Measurements from ENCODE around the gene HIPK2.

The HIPK2 gene

DNA sequence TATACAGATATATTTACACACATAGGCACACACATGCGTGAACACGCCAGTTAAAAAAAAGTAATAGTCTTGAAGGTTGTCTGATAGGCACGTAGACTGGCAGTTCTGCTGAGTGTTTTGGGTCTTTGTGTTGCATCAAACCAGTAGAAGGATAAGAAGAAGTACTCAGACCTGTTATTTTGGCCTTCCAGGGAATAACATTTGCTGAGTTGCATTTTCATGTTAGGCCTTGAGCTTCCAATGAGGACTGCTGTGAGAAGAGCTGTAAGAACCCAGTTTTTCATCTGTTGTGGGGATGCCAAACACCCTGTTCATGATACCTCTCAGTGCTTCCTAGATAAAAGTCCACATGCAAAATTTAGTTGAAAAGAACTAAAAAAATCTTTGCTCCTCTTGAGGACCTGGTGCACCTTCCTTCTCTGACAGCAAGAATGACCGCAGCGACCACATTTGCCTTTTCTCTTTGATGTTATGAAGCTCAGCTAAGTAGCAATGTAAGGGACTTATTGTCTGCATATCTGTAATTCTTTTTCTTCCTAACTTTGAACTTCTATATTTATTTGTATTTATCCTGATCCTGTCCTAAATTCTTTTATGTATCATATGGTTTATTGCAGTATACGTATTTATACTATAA lies 27.2 kb downstream of the HIPK2 start:
- DNase-seq, result no peak

DNA sequence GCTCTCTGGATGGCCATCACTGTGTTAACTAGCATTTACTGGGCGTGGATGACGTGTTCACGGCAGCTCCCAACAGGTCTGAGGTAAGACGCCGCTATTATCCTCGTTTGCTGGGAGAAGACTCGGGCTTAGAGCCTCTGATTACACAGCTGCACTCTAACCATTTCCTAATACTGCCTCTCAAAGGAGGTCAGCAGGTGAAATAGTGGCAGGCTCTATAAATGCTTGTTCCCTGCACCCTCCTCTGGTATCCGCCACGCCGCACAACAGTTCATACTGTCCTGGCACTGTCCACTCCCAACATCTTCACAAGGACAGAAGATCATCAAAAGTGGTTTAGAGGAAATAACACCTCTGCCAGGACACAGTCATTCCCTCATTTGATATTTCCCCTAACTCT lies 28.3 kb downstream of the HIPK2 start:
- DNase-seq, result peak; percentile 45

DNA sequence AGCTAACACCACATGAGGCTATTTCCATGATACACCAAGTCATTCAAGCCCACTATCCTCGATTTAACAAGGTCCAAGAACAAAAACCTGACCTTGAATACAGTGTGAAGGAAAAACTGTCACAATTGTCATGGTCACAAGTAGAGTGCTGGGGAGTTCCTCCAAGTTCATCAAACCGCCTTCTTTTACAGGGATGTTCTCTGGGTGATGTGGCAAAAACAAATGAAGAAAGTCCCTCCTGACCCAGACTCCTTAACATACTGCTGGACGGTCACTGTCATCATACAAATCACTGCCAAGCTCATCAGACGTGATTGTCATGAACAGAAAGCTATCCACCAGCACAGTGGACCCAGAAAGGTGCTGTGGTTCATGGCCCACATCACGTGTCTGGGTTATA lies 28.9 kb downstream of the HIPK2 start:
- DNase-seq, result no peak

DNA sequence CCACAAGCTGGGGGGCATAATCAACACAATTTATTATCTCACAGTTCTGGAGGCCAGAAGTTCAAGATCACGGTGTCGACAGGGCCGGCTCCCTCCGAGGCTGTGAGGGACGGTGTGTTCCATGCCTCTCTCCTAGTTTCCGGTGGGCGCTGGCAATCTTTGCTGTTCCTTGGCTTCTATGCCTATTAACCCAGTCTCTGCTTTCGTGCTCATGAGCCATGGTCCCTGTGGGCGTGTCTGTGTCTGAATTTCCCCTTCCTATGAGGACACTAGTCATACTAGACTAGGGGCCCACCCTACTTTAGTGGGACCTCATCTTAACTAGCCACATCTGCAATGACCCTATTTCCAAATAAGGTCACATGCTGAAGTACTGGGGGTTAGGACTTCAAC lies 29.4 kb downstream of the HIPK2 start:
- DNase-seq, result no peak

DNA sequence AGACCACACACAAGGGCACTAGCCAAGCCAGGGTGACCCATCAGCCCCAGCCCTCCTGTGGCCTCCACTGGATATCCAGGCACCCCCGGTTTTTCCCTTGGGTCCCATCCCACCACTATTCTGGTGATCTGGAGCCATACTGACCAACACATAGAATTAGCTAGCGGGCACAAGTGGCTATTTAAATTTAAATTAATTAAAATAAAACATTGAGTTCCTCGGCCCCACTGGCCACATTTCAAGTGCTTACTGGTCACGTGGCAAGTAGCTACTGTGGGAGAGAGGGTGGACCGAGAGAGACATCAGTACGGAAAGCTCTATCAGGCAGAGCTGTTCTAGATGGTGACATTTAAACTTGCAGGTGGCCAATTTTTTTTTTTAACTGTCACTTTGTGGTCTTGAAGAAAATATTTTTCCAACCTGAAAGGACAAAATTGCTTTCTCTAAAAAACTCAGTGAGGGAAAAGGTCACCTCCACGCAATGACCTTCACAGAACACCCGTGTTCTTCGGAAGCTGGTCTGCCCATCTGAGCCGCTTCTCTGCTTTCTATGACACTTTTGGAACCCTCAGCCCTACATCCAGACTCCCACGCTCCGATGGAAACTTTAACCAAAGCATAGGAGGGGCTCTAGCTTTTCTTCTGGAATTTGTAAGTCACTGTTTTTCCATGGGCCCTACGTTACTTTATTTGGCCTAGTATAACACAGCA lies 30.0 kb downstream of the HIPK2 start:
- no peak for DNase-seq

DNA sequence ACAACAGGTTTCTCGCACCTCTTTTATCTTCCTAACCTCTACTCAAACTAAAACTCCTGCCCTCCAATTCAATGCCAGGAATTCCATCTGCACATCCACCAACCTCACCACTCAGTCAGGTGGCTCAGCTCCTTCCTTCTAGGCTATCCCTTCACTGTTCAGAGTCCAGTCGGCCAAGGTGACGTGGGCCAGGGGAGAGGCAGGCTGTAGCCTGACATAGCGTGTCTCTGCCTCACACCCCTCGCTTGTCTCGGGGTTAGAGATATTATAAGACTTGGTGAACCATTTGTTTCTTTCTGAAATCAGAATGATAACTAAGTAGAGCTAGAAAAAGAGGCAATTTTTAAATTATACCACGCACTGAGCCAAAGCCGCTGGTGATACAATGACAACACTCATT lies 31.1 kb downstream of the HIPK2 start:
- no peak for DNase-seq

DNA sequence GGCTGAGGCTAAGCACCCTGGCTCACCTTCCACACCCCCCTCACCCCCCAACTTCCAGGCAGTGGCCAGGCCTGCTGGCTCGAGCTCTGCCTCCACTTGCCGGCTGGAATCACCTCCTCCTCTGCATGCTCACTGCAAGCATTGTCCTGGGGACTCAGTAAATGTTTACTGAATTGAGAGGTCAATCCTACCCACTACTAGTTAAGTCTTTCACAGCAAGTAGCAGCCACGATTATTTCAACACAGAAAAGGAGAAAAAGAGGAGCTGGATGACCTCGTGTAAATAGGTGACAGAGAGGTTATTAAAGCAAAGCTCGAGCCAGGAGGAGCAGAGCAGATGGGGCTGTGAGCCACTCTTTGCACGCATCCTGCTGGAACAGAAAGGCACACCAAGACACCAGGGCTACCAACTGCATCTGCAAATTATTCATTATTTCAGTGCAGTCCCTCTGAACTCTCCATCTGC lies 32.1 kb downstream of the HIPK2 start:
- DNase-seq, result no peak

DNA sequence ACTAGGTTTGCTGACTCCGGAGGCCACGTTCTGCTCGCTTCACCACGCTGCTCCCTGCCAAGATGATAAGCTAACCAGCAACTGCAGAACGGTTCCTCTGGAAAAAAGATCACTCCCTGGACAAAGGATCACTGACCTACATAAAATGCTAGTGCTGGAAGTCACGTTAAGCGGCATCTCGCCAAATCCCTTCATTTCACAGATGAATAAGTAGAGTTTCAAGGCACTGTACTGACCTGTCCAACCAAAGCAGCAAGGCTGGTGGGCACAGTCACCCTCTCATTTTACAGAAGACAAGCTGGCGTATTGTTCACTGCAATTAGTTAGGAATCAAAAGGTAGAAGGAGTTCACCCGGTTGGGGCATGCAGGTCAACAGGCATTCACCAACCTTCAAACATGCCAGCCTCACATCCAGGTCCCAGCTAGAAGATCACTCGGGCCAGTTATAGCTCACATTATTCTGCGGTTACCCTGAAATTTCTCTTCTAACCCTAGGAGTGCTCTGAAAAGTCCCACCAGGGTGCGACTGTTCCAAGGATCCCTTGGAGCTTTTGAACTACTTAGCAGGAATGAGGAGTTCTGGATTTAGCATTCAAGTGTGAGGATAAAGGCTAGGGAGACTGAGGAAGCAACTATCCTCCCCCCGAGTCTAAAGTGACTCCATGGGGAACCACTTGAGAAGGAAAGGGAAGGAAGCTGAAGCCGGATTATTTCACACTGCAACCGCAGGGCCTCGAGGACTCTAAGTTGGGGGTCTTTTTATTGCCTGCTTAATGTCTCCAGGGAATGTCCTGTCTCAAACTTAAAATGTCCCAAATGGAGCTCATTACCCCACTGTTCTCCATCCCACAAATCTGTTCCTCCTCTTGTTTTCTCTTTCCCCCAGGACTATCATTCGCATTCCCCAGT lies 32.8 kb downstream of the HIPK2 start:
- no peak for DNase-seq

DNA sequence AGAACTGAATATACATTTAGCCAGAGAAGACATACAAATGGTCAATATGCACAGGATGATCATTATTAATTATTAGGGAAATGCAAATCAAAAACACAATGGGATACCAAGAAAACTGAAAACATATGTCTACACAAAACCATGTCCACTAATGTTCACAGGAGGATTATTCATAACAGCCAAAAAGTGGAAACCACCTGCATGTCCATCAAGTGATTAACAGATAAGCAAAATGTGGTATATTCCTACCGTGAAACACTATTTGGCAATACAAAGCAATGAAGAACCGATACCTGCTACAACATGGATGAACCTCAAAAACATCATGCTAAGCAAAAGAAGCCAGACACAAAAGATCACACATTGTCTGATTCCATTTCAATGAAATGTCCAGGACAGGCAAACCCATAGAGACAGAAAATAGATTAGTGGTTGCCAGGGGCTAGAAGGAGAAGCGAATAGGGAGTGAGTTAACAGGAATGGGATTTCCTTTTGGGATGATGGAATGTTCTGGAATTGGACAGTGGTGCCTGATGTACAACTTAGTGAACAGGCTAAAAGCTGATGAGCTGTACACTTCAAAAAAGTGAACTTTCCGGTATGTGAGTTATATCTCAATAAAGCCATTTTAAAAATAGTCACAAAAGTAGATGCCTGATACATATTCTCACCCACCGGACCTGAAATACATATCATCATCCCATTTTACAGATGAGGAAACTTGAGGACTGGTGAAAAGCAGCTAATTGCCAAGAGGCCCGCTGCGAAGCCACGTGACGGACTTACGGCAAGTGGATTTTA lies 33.6 kb downstream of the HIPK2 start:
- no peak for DNase-seq

DNA sequence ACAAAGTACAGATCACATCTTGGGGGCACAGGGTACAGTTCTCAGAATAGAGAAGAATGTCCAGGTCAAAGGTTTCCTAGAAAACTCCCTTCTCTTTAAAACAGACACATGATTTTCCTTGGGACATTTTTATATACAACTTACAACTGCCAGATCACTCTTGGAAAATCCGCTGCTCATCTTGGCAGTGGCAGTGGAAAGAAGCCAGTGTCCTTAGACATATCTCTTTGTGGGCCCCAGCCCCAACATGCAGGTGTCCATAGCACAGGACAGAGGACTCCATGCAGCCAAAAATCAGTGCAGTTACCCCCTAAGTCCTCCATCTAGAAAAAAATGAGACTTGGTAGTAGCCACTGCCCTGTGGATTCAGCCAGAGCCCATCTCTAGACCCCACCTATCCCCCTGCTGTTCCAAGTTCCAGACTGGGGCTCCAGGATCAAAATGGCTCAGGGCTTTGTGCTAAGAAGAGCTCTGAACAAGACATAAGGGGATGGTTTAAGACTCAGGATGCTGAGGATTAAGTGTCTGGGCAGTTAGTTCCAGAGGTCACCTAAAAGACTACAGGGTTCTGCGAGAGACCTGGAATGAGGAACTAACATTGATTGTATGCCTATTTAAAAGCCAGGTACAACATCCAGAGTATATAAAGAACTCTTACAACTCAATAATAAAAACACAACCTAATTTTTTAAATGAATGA lies 34.4 kb downstream of the HIPK2 start:
- no peak for DNase-seq

DNA sequence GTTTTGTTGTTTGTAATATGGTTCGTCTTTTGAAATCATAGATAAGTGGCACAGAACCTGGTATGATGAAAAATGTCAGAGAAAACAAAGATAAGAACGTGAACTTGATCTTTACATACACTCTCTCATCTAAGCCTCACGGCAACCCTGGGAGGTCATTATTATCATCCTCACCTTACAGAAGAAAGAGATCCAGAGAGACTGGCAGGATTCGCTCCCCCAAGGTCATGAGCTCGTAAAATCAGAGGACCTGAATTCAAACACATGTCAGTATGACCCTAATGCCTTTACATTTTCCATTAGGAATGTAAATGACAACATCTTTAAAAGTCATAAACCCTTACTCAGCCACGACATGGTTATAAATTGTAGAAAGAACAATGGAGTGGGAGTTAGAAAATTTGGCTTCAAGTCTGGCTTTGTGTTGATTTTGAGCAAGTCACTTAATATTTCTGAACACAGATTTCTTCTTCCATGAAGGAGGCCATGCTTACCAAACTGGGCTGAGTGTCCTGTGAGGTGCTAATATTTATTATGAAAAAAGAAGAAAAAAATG lies 35.9 kb downstream of the HIPK2 start:
- DNase-seq, result no peak

DNA sequence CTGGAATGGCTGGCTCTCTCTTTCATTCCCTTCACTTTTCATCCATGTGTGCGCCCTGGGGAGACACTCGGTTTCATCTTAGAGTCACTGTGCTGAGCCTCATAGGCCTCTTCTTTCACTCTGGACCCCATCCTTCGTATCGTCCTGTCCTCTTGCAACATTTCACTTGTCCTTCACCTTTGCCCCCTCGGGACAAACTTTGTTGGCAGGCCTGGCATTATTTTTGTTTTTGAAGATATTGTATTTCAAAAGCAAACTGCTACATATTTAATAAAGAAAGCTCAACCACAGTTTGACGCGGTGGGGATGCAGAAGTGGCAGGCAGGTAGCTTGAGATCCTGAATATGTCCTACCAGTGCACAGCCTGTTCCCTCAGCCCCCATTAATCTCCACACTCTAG lies 36.6 kb downstream of the HIPK2 start:
- DNase-seq, result no peak

DNA sequence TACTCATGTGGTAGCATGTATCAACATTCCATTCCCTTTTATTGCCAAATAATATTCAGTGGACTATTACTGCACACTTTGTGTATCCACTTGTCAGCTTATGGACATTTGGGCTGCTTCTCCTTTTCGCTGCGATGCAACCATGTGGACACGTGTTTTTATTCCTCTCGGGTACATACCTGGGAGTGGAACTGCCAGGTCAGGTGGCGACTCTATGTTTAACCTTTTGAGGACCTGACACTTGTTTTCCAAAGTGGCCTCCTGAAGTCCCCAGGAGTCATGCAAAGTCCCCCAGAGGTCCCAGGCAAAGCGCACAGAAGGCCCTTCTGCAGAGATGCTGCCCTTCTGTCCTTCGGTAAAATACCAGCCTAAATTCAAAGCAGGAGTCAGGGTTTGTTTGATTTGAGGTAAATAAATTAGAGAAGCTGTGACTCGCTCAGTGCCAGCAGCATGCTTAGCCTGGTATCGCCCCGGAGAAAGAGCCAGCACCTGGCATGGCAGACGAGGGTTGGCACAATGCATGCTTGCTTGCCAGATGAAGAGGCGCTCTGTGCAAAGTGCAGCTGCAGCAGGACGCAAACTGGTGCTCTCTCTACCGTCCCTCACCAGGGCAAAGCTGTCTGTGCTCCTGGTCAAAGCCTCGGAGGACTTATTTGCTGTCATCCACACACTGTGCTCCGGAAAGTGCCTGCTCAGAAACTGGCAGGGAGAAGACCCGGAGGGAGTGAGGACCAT lies 37.8 kb downstream of the HIPK2 start:
- peak; percentile 73 for DNase-seq

DNA sequence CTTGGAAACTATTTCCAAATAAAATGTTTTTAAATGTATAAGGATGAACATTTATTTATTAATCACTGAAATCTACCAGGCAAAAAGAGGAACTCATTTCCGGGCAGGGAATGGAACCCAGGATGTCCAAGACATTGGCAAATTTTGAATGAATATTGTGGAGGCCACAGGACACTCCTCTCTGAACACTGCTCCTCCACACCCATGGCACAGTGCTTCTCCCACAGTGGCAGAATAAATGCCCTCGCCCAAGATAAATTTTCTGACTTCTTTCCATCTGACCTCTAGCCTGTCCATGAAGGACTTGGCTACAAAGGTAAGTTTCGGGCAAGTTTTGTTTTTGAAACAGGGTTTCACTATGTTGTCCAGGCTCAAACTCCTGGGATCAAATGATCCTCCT lies 39.0 kb downstream of the HIPK2 start:
- no peak for DNase-seq

DNA sequence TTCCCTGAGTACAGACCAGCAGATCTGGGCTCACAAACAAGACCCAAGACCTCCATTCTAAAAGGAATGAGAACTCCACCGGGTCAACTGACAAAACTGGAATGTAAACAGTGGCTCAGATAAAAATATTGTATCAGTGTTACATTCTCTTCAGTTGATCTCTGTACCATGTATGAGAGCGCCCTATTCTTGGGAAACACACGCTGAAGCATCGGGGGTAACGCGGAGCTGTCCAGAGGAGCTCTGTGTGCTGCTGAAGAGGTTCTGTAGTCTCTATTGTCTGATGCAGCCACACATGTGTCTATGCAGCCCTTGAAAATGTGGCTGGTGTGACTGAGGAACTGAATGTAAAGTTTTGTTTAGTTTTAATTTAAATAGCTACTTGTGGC lies 39.7 kb downstream of the HIPK2 start:
- no peak for DNase-seq

DNA sequence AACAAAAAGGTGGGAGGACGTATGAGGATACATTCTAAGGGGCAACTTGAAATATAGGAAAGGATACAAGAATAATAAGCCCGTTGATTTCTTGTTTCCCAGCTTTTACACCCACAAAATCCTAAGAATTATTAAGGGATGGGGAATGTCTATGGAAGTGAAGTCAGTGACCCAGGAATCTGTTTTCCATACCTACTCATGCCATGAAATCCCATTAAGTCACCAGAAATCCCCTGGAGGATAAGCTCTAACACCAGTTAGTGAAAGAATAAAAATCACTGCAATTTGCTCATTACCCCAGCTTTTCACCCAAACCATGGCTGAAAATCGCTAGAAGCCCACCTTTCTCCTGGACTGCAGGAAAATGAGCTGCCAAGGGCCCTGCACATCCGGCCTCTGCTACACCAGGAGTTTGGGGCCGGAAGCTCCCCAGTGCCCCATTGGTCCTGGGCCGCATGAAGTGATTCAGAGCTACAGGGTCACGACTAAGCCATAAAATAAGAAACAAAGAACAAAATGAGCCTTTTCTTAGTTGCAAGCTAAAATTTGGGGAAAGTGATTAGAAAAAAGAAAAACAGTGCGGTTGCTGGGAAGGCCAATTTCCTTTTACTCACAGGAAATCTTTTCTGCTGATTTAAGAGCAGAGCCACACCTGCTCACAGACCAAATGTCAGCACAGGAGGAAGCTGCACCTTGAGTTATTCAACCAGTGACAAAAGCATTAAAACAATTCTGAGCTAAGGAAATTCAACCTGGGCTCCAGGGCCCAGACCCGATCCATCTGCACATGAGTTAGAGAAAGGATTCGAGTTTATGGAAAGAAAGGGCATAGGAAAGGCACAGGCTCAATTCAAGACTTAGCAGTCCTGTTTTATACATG lies 40.3 kb downstream of the HIPK2 start:
- no peak for DNase-seq

DNA sequence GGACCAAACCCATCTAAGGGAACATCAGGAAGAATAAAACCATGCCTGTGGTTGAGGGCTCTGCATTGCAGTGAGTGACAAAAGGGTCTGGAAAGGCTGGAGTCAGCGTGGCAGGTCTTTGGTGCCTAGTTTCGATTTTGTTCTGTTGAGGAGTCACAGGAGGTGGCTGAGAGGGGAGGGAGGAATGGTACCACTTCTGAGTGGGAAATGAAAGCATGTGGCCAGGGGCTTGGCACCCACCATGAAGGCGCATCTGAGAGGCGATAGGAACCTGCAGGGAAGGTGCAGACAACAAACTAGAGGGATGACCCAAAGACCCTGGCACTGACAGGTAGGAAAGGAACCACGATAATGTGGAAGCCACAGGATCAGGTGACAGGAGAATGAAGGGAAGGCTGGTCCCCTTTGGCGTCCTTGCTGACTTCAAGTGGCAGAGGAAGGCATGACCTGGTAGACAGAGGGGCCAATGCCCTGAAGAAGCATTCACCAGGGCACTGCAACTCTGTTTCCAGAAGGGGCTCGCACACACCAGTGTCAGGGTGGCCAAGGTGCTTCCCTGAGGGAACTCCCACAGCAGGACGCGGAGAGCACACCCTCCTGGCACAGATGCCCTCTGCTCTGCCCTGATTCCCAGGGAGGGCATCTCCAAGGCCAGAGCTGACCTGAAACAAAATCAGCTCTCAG lies 41.7 kb downstream of the HIPK2 start:
- DNase-seq, result no peak

DNA sequence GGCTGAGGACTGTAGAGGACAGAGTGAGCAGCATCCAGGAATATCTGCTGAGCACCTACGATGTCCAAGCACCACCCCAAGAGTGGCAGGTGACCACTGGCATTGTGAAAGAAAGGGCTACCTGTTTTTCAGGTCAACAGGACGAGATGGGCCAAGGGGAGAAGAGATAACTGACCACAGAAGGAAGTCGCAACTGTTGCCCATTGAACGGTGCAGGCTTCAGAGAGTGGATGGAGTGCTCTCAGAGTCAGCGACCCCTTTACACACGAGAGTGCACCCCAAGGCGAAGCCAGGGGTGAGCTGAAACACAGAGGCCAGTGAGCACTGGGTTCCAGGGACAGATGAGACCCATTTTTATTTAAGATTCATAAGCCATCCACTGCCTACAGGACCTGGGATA lies 42.3 kb downstream of the HIPK2 start:
- DNase-seq, result no peak

DNA sequence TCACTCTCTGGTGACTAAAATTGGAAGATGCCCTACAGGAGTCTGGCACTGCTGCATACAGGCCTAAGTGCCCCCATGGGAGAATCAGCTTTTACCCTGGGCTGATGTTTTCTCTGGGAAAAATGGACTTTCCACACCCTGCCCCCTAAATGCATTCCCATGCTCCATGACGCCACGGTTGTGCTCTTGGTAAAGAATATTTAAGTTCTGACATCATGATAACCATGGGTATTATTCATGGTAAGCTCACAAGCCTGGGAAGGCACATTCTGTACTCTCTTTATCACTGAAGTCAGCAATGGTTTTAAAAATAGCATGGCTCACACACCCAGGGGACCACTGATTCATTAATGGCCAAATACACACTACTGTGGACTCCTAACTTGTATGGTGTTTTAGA lies 43.4 kb downstream of the HIPK2 start:
- no peak for DNase-seq

DNA sequence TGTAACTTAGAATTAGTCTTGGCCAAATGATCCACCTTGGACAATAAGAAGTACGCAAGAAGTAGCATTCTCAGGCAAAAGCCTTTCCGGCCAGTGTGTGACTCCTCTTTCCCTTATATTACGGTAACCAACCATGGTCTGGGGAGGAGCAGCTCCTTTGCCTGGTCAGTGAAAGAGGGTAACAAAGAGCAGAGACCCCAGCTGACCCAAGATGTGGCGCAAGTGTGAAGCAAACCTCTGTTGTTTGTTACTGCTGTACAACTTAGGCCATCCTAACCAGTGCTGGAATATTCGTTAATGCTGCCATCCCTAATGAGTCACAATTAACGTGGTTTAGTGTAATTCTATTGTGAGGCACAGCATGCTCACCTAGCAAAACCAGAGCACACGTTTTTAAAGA lies 44.0 kb downstream of the HIPK2 start:
- no peak for DNase-seq

All from NCI-H2029 treated with DMSO at 0.1 percent for 48 hours (cell line).